Stimulated activated CD8-positive, alpha-beta memory T cell treated with anti-CD3 and anti-CD28 coated beads, Interleukin-4, amount 100 ng/mL, for 4 hours (primary cell): ENCODE data around the gene LRFN2.

Experiments
- DNase-seq, 2 donors: peaks; one replicate each; pipeline ENCODE4 v3.0.0-alpha.2; 2020; ENCODE audit warnings: low read depth in 2 of 2, low spot score in 1 of 2

Gene LRFN2

GRCh38 chr6:40386200-40386599 is 201.0 kb downstream of the LRFN2 start:
- no peak for DNase-seq

- no peak for DNase-seq
Observed at GRCh38 chr6:40383348-40384115, 203.6 kb downstream of the LRFN2 start.

DNA sequence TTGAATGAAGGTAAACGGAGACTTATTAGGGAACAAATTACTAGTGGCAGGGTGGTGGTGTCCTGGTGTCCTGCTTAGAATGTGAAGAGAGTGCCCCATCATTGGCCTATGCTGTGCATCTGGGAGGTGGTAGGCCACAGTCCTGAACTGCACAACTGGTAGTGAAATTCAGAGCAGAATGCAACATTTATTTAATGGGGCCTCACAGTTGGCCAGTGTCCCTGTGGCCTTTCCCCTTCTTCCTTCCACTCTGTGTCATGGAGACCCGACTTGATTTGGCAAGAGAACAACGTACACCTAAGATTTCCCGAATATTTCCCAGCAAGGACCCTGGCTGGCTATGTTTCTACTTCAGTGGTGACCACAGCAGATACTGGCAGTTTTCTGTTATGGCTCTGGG is 206.9 kb downstream of the LRFN2 start:
- DNase-seq, result no peak

GRCh38 chr6:40379811-40380210 is 207.4 kb downstream of the LRFN2 start:
- no peak for DNase-seq

GRCh38 chr6:40378725-40379074 is 208.5 kb downstream of the LRFN2 start:
- DNase-seq, result no peak

- DNase-seq, result no peak
Observed at GRCh38 chr6:40378071-40378724, 209.0 kb downstream of the LRFN2 start.

DNA sequence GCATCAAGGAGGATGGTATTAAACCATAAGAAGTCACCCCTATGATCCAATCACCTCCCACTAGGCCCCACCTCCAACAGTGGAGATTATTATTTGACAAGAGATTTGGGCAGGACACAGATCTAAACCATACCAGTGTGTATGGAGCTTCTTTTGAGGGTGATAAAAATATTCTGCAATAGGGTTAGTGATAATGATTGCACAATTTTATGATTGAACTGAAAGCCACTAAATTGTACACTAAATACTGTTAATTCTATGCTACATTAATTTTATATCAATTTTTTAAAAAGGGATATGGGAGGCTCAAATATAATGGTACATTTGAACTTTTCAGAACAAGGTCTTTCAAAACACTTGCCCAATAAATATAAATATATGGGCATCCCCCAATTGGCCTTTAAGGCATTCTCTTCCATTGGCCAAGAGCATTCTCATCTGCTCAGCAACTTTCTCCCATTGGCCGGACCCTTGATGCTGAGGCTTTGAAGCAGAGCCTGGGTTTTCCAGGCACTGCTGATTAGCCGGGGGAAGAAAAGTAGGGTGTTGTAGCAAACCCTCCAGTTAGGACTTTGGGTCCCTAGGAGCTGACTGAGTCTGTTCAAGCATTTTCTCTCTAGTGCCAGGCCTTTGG is 209.9 kb downstream of the LRFN2 start:
- no peak for DNase-seq

DNA sequence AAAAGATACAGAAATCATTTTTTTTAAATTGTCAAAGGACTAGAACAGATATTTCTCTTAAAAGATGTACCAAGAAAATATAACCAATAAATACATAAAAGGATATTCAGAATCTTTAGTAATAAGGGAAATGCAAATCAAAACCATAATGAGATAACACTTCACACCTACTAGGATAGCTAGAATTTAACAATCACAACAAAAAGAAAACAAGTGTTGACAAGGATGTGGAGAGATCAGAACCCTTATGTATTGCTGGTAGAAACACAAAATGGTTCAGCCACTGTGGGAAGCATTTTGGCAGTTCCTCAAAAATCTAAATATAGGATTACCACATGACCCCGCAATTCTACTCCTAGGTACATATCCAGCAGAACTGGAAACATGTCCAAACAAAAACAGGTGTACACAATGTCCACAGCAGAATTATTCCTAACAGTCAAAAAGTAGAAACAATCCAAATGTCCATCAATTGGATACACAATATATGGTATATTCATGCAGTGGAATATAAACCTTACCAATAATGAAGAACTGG is 211.0 kb downstream of the LRFN2 start:
- DNase-seq, result no peak

GRCh38 chr6:40373267-40373666 is 213.9 kb downstream of the LRFN2 start:
- no peak for DNase-seq

GRCh38 chr6:40371621-40372020 is 215.5 kb downstream of the LRFN2 start:
- no peak for DNase-seq

- DNase-seq, result no peak
Observed at GRCh38 chr6:40371095-40371494, 216.1 kb downstream of the LRFN2 start.

DNA sequence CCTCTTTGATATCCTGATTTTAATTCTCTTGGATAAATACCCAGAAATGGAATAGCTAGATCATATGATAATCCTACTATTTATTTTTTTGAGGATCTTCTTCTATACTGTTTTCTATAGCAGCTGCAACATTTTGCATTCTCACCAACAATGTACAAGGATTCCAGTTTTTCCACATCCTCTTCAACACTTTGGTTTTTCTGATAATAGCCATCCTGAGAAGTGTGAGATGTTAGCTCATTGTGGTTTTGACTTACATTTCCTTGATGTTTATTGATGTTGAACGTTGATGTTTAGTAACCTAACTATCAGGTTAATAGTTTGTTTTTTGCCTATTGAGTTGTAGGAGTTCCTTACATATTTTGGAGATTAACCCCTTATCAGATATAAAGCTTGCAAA is 217.3 kb downstream of the LRFN2 start:
- no peak for DNase-seq

DNA sequence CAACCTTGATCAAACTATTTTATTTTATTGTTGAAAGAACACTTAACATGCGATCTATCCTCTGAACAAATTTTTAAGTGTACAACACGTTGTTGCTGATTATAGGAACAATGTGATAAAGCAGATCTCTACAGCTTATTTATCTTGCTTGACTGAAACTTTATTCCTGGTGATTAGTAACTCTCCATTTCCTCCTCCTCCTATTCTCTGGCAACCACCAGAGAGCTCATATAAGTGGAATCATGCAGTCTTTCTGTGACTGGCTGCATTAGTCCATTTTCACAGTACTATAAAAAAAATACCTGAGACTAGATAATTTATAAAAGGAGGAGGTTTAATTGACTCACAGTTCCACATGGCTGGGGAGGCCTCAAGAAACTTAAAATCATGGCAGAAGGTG is 218.1 kb downstream of the LRFN2 start:
- DNase-seq, result no peak

GRCh38 chr6:40362859-40363258 is 224.3 kb downstream of the LRFN2 start:
- no peak for DNase-seq

- DNase-seq, result no peak
Observed at GRCh38 chr6:40359808-40360207, 227.4 kb downstream of the LRFN2 start.

DNA sequence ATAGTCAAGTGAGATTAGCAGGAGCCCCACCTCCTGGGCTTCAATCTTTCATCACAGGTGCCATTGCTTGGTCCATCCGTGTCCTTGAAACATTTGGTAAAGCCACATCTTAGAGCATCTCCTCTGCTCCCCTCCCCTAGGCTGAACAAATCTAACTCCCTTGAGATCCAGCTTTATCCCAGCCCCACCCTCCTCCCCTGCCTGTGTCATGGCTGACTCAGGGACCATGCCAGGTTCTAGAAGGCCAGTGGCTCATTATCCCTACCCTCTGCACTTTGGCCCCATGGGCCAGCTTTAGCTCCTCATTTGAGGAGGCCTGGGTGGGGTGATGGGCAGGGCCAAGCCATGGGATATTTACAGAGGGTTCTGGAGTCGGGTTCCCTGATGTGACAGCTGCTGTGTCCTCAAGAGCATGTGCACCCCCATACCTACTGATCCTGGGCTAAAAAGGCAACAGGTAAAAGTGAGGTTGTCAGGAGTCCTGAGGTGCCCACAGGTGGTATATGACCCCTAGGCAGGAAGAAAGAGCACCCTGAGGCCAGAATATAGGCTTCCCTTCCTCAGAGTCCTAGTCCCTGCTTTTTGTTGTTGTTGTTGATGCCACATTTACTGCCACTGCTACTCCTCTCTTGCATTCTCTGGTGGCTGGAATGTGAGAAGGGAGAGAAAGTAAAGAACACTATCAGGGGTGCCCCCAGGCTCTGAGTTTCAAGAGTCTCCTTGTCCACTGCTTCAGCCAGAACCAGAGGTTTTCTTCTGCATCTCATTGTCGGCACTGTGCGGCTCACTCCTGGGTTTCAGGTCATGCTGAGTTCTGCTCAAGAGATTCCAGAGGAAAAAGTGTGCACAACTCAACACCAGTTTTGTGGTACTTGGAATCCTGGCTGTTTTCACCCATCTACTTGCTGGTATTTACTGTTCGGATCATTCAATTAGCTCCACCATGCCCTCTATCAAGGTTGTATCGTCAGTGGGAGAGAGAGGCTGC is 228.4 kb downstream of the LRFN2 start:
- no peak for DNase-seq

DNA sequence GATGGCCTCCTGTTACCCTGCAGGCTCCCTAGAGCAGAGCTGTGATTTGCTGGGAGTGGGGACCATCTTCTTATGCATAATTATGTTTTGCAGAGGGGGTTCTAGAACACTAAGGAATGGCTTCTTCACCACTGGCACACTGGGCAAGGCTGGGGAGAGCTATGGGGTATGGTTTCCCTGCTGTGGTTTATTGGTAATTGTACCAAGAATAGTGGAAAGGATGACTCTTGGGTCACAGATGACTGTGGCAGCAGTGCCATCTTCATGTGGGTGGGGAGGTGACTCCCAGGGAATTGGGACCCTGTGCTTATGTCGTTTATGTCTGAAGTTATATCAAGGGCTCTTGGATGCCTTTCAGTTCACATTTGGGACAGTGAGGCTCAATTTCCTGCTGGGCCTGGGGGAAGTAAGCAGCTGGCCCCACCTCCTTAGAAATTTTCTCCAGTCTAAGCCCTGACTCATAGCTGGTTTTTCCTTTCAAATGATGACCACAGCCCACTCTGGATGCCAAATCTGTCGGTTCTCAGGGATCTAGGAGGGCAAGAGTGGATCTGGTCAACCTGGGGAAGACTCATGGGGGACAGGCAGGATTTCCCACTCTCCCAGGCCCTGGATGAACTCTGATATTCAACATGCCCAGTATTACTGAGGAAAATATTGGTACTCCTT is 230.8 kb downstream of the LRFN2 start:
- DNase-seq, result no peak

DNA sequence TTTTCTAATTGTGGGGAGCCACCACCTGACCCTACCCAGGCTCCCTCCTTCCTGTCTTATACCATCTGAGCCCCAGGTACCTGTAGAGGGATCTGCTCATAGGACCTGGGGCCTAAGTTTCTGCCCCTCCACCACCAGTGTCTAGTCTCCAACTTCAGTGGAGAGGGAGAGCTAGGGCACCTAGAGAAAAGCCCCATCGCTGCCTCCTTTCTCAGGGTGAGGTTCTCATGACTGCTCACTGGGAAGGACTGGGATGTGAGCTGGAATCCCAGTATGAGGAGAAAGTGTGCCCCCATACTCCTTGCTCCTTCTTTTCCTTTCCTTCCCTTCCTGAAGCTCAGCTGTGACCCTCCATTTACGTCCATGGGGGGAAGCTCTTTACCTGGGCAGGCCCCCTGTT is 231.6 kb downstream of the LRFN2 start:
- no peak for DNase-seq

DNA sequence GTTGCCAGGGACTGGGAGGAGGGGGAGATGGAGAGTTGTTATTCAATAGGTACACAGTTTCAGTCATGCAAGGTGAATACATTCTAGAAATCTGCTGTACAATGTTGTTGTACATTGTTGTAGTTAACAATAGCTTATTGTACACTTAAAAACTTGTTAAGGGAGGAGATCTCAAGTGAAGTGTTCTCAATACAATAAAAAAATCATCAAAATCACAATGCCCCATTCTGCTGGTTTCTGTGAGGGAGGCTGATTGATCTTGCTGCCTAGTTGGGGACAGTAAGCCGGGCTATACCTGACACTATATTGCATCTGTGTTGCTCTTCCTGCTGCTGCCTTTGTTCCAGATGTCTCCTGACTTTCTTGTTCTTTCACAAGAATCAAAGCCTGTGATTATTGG is 232.1 kb downstream of the LRFN2 start:
- DNase-seq, result no peak

DNA sequence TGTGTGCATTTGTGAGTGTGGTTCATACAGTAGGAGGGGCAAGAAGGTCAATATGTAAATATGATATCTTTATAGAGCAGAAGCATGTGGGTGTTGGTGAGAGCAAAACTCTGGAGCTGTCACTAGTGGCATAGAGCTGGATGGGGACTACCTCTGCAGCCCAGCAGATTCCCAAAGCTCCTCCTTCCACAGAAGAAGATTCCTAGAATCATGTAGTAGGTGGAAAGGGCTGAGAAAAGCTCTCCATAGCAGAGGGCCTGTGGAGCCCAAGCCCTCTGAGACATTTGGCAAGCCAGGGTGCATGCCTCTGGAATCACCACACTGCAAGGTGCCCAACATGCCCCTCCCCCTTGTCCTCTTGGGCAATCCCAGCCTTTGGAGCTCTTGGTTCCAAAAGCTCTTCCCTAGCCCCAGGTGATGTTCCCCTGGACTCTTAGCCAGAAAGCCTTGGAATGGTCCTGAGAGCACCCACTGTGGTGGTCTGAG is 233.2 kb downstream of the LRFN2 start:
- no peak for DNase-seq
